Right ventricle myocardium inferior (tissue), 1 donor: Measurements from ENCODE around the gene FIGN. TPM values are rescaled to one million over a fixed set of nuclear protein-coding genes. Genes with fewer than 3 reads are reported as not detected.

ENCODE experiments used
- ATAC-seq: fragments of 200-7000 bp; cut with Tn5 transposase; one replicate; pipeline ENCODE4 v1.9.1; 2020; ENCODE audit warnings: mild to moderate bottlenecking, moderate library complexity
- DNase-seq: peaks from one replicate; pipeline ENCODE4 v3.0.0; 2021; ENCODE audit errors: missing footprints
- intact Hi-C: fragments of 100-400 bp; cut with DNase I; formaldehyde crosslinking; loops from one replicate; pipeline ENCODE4 v1.11.0; 2022
- total RNA-seq: library from RNA; stranded (reverse); fragmentation: NEBNext Ultra II Directional; extraction: Animal tissue kit (Norgen Biotek cat#: 25700); gene quantifications from one replicate; pipeline ENCODE4 v1.2.1, GENCODE V29; 2021
- donor health status: DM: no; HTN: yes; CAD: no; lungs with severe emphysema.

The FIGN gene
- total RNA-seq, 1 donor from 2014 or later: 16.7 TPM

DNA sequence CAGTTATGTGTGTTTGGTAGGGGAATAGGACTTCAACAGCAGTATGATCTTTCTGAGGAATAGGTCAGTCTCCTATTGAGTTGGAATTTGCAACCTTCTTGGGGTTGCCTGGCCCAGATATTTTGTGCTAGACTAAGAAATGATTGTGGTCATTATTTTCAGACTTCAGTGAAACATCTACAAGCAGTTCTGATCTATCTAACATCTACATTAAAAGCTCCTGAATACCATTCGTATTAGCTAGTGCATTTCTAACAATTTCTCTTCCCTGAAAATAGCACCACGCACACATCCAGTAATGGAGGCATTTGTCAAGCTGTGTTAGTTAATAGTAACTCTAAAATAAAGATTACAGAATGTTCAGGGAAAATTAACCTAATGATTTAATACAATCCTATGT lies 179.3 kb downstream of the FIGN start:
- DNase-seq (no peak), ATAC-seq (no peak)
- intact Hi-C loops: no loop called here

DNA sequence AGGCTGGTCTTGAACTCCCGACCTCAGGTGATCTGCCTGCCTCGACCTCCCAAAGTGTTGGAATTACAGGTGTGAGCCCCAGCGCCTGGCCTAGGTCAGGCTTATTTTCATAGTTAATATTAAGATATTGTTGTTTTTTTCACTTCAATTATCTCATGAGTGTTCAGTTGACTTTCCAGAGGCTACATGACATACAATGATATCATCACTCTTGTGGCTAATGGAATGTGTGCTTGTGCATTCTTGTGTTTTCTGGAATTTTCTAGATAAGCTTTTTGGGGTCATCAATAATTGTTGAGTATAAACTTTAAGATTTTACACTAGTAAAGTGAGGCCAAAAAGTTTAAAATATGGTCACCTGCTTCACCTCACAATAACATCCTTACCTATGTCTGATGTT lies 180.9 kb downstream of the FIGN start:
- DNase-seq (no peak), ATAC-seq (no peak)
- intact Hi-C loops: no loop called here

DNA sequence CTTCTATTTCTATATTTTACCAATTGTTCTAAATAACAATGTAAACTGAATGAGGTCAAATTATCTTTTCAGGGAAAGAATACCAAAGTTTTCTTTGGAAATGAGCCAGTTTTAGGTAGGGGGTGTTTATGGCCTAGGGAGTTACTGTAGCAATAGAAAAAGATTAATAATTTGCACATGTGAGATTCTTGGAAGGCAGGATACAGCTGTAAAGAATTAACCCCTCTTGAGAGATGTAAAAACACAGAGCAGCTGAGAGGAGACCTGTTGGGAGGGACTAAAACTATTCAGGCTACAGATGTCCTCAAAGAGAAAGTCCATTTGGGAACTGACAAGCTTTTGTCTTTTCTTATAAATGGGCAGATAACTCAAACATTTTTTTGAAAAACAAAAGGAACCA lies 182.2 kb downstream of the FIGN start:
- ATAC-seq: no peak
- intact Hi-C loops: no loop called here
- no peak for DNase-seq

DNA sequence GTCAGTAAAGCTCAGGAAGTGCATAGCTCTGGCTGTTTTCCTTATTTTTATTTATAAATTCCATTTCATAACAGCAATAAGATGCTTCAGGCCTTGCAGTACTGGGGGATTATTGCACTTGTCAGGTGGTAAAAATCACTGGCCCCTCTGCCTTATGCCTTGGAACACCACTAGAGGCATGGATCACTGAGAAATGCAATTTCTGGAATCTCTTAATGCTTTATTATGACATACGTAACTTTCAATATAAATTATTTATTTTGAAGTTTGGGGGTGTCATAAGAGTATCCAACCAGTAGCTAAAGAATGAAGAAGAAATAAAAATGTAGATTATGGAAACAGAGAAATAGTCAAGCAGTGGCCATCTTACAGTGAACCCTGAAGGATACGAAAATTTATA lies 183.1 kb downstream of the FIGN start:
- intact Hi-C loops: no loop called here
- DNase-seq: no peak
- no peak for ATAC-seq

DNA sequence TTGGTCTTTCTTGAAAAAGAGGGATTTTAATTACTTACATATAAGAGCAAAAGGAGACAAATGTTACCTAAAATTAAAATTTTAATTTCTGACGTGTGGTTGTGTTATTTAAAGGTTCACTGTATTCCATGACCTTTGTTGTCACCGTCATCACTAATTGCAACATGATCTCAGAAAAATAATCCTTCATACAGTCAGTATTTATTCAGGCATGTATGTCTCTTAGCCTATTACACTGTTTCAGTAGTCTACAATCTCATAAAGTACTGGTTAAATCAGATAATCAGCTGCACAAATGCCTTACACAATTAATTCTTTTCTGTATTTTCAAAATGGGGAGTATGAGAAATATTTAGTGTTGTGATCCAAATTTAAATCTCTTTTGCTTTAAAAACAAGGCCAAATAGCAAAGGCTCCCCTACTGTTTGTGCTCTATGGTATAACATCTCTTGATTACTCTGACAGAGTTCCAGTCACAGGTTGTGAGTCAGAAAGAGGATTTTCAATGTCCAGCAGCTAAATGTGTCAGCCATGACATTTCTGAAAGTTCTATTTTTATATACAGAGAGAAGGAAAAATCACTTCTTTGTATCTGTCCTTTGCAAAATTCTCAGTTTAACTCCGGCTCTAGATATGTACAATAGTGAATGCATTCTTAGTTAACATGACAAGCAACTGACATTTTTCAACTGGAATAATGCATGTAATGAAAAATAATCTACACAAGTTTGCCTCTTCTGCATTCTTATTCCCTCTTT lies 184.0 kb downstream of the FIGN start:
- intact Hi-C loops: no loop called here
- no peak for ATAC-seq
- no peak for DNase-seq

DNA sequence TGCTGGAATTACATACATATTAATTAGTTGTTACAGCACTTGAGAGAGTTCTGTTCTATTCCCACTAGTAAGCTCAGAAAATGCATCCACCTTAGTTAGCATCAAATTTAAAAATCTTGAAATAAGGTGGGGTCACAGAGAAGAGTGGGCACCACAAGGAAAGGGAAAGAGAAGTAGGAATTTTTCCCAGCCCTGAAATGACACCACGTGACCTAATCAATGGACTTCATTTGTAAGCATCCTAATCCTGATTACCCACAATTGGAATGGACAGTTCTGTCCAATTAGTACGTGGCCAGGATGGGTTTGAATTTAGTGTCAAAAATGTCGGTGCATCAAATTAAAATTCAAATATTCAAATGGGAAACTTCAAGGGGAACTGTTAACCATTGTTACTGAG lies 186.8 kb downstream of the FIGN start:
- ATAC-seq: no peak
- no peak for DNase-seq
- intact Hi-C loops: no loop called here
